Astrocyte (in vitro differentiated cells and primary cell): ENCODE measurements around the gene EN2.

Source experiments
- CTCF ChIP-seq: IDR thresholded peaks from 2 replicates; pipeline ENCODE4 v1.5.1; 2011; ENCODE audit warnings: low read depth, mild to moderate bottlenecking, inconsistent platforms, low read length, moderate library complexity; ENCODE audit not compliant: insufficient read depth
- EZH2 ChIP-seq: IDR thresholded peaks from 2 replicates; pipeline ENCODE4 v1.6.1; 2012; ENCODE audit warnings: mild to moderate bottlenecking, low read length, inconsistent platforms; ENCODE audit not compliant: insufficient read depth

DNA sequence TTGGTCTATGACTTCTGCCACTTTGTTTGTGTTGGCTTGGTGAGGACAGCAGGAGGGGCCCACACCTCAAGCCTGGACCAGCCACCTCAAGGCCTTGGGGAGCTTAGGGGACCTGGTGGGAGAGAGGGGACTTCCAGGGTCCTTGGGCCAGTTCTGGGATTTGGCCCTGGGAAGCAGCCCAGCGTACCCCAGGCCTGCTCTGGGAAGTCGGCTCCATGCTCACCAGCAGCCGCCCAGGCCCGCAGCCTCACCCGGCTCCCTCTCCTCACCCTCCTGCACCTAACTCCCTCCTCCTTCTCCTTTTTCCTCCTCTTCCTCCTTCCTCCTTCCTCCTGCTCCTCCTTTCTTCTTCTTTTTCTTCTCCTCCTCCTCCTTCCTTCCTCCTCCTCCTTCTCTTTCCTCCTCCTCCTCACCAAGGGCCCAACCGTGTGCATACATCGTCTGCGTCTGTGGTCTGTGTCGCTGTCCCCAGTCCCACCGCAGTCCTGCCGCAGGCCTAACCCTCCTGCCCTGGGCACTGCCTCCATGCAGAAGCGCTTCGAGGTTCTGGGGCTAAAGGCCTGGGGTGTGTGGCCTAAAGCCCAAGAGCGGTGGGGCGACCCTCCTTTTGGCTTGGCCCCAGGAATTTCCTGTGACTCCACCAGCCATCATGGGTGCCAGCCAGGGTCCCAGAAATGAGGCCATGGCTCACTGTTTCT is 5.3 kb downstream of the EN2 start:
- TF ChIP-seq CTCF (no peak), EZH2 (no peak)
